Measurements from ENCODE around the gene TGFB1I1.

Gene TGFB1I1

GRCh38 chr16:31519759-31520431 lies 47.9 kb downstream of the TGFB1I1 start:
- no peak for TF ChIP-seq CSRNP3 (CRISPR knock-in tag; IDR thresholded peaks at IDR 0.05)
- TF ChIP-seq CREB5 (CRISPR knock-in tag; IDR thresholded peaks at IDR 0.05; ENCODE audit: low read depth) = no peak
- TF ChIP-seq PPARA (CRISPR knock-in tag; IDR thresholded peaks at IDR 0.05; ENCODE audit: borderline replicate concordance) = no peak
- TF ChIP-seq ESRRG (CRISPR knock-in tag; IDR thresholded peaks at IDR 0.05) = no peak
- no peak for TF ChIP-seq SNAI2 (CRISPR knock-in tag; IDR thresholded peaks at IDR 0.05)
- no peak for TF ChIP-seq TOX (CRISPR knock-in tag; IDR thresholded peaks at IDR 0.05; ENCODE audit: borderline replicate concordance)
- no peak for TF ChIP-seq ZNF70 (CRISPR knock-in tag; IDR thresholded peaks at IDR 0.05)
- TF ChIP-seq ZC3H10 (CRISPR knock-in tag; IDR thresholded peaks at IDR 0.05) = no peak
- TF ChIP-seq TSHZ2 (CRISPR knock-in tag; IDR thresholded peaks at IDR 0.05) = no peak
- TF ChIP-seq ZNF8 (CRISPR knock-in tag; IDR thresholded peaks at IDR 0.05) = no peak
- no peak for ATAC-seq

- ATAC-seq = no peak
- no peak for TF ChIP-seq ZNF8 (CRISPR knock-in tag; IDR thresholded peaks at IDR 0.05)
- TF ChIP-seq CSRNP3 (CRISPR knock-in tag; IDR thresholded peaks at IDR 0.05) = no peak
- no peak for TF ChIP-seq ISL1 (CRISPR knock-in tag; IDR thresholded peaks at IDR 0.05)
- no peak for TF ChIP-seq TSHZ2 (CRISPR knock-in tag; IDR thresholded peaks at IDR 0.05)
- TF ChIP-seq ZNF70 (CRISPR knock-in tag; IDR thresholded peaks at IDR 0.05) = no peak
- no peak for TF ChIP-seq OSR1 (CRISPR knock-in tag; IDR thresholded peaks at IDR 0.05)
- TF ChIP-seq ZC3H10 (CRISPR knock-in tag; IDR thresholded peaks at IDR 0.05) = no peak
- TF ChIP-seq ZFP3 (CRISPR knock-in tag; IDR thresholded peaks at IDR 0.05) = no peak
- TF ChIP-seq GLIS3 (CRISPR knock-in tag; IDR thresholded peaks at IDR 0.05) = no peak
- TF ChIP-seq ZNF565 (CRISPR knock-in tag; conservative IDR thresholded peaks at IDR 0.05; ENCODE audit: low read depth) = no peak
- TF ChIP-seq PATZ1 (CRISPR knock-in tag; IDR thresholded peaks at IDR 0.05; ENCODE audit: borderline replicate concordance) = no peak
- no peak for TF ChIP-seq POU6F1 (CRISPR knock-in tag; IDR thresholded peaks at IDR 0.05; ENCODE audit: borderline replicate concordance, low read depth)
- no peak for TF ChIP-seq TCF4 (CRISPR knock-in tag; IDR thresholded peaks at IDR 0.05; ENCODE audit: borderline replicate concordance)
- no peak for TF ChIP-seq PPARA (CRISPR knock-in tag; IDR thresholded peaks at IDR 0.05; ENCODE audit: borderline replicate concordance)
- no peak for TF ChIP-seq TOX (CRISPR knock-in tag; IDR thresholded peaks at IDR 0.05; ENCODE audit: borderline replicate concordance)
- no peak for TF ChIP-seq CREB5 (CRISPR knock-in tag; IDR thresholded peaks at IDR 0.05; ENCODE audit: low read depth)
- no peak for TF ChIP-seq SNAI2 (CRISPR knock-in tag; IDR thresholded peaks at IDR 0.05)
These were observed 49.4 kb downstream of the TGFB1I1 start for GRCh38 chr16:31521368-31521767.
